Activated T-helper 1 cell treated with anti-CD3 and anti-CD28 coated beads, Interleukin-2, amount 50 U/mL, for 16 hours (primary cell): ENCODE data around the gene MYH6.

Source experiments
- DNase-seq, 2 donors: peaks; one replicate each; pipeline ENCODE4 v3.0.0-alpha.2; 2020; ENCODE audit warnings: low read depth in 1 of 2, low spot score in 1 of 2

The MYH6 gene

DNA sequence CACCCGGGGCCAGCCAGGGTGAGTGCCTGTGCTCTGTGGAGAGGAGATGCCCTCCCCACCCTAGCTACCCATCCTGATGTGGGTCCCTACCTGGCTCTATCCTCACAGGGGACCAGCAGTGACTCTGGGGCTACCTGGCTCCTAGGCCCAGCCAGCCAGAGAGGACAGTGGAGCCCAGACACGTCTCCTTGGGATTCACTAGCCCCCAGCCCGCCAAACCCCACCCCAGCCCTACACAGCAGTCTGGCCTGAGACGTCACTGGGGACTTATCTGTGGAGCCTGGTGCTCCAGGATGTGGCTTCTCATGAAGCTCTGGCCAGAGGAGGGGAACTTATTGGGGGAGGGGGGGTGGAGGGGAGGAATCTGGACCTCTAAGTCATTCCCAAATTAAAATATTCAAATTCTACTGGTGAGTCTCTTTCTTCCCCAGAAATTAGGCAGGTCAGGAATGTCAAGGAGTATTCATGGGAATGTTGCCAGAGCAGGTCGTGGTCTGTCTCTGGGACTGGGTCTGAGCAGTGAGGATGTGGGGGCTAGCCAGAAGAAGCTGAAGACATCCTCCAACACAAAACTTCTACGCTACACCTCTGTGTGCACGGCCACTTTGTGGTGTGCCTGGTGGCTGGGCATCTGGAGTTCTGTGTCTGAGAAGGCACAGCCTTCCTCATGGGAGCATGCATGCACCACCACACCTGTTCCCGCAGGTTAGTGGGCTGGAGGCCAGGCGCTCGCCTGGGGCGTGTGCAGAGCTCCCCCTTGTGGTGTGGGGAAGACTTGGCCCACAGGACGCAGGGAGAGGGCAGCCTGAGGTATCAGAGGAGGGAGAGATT is 28.5 kb downstream of the MYH6 start:
- DNase-seq: peak; percentile 36 to 56

DNA sequence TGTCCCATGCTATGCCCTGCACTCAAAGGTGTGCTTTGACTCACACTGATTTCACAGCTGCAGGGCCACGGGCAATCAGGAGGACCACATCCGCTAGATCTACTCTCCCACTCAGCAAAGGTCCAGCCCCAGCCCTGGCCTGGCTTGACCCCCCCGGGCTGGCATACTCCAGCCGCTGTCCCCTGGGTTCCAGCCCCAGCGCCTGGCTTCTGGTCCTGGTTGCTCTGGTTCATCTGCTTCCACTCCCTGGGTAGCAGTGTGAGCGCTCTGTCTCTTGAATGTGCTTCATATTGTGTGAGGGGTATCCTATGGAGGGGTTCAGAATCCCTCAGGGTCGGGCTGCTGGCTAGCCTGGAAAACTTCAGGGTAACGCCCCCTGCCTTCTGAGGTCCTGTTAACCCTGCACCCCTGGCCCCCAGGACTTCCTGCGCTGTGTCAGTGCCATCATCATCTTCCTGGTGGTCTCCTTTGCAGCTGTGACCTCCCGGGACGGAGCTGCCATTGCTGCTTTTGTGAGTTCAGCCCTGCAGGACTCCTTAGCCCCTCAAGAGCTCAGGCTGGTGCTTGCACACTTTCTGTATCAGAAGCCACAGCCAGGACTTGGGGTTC is 29.4 kb downstream of the MYH6 start:
- DNase-seq: no peak

- no peak for DNase-seq
These were observed 30.2 kb downstream of the MYH6 start for GRCh38 chr14:23377573-23378563.

- no peak for DNase-seq
These were observed 30.9 kb downstream of the MYH6 start for GRCh38 chr14:23377198-23377550.

- DNase-seq: no peak
These were observed 31.4 kb downstream of the MYH6 start, which contains the start of gene CMTM5 for GRCh38 chr14:23376482-23377197. CMTM5 (plus strand) TSS chr14:23377046; CDS start chr14:23377252, 206 bp downstream.

GRCh38 chr14:23375527-23376251 is 32.4 kb downstream of the MYH6 start:
- DNase-seq: no peak

DNA sequence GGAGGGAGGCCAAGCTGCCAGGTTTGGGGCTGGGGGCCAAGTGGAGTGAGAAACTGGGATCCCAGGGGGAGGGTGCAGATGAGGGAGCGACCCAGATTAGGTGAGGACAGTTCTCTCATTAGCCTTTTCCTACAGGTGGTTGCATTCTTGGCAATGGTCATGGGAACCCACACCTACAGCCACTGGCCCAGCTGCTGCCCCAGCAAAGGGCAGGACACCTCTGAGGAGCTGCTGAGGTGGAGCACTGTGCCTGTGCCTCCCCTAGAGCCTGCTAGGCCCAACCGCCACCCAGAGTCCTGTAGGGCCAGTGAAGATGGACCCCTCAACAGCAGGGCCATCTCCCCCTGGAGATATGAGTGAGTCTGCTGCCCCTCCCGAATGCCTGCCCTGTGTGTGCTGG is 35.0 kb downstream of the MYH6 start:
- no peak for DNase-seq

- DNase-seq: no peak
These were observed 35.6 kb downstream of the MYH6 start, which contains the start of gene IL25 for GRCh38 chr14:23372509-23372908. IL25 (plus strand) TSS chr14:23372809.

GRCh38 chr14:23371865-23372264 is 36.2 kb downstream of the MYH6 start:
- no peak for DNase-seq

DNA sequence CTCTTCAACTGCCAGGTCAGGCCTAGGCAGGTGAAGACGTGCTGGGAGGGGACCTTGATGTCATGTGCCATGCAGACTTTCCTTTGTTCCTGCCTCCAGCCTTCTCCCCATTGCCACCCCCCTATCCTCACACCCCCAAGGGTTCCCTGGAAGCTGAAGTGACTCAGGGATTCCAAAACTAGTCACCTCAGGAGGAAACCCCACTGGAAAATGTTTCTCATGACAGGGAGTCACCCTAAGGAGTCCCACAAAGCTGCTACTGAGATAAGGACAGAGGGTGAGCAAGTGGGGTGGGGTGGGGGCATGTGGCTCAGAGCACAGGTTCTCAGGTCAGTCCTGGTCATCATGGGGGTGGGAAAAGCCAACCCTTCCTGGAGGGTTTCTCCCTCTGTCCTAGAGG is 37.9 kb downstream of the MYH6 start:
- no peak for DNase-seq

GRCh38 chr14:23366426-23366921 is 41.6 kb downstream of the MYH6 start:
- DNase-seq: no peak

DNA sequence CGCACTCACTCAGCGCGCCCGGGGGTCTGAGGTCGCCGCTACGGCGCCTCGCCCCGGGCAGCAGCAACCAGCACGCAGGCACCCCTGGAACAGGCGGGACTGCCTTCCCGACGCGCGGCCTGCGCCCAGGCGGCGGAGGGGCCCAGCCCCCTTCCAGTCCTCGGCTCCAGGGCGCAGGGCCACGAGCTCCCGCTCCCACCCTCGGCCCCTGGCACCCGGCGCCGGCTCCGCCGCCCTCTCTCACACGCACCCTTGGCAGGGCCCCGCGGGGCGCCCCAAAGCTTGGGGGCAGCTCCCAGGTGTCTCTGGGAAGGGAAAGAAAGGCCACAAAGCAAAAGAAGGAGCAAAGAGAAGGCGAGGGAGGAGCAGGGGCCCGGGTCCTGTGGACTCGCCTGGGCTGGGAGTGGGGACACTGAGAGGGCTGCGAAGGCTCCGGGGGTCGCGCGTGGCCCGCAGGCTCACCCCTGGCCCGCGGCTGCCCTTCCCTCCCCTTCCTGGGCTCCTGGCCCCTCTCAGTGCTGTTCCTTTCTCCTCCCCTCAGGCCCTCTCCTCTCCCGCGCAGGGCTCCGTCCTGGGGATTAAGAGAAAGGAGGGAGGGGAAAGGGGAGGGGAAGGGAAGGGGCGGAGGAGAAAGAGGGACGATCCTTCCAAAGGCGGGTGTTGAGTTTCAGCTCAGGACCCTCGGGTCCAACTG is 42.2 kb downstream of the MYH6 start:
- no peak for DNase-seq

DNA sequence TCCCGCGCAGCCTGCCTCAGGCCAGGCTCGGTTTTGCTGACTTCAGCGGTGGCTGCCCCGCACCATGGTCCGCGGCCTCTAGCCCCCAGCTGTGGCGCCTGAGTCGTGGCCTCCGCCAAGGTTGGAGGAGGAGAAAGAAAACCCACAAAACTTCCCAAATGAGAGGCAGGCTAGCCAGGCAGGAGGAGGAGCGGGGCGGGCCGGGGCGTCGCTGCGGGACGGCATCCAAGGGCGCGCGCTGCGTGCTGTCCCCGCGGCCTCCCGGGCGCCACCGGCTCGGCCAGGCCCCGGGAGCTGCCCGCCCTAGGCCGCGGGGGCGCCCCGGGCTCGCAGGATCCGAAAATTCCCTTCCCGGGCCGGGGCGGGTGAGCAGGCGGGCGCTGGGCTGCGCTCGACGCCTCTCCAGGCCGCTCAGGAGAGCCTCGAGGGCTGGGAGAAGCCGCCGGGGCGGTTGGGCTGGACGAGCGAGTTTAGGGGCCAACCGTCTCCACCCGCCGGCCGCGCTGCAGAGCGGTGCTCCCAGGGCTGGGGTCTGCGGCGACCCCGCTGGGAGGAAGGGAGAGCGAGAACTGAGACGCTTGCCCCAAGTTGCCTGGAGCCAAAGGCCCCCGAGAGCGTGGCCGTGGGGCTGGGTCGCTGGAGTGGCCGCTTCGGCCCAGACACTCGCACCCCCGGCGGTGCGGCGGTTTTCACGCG is 42.9 kb downstream of the MYH6 start, which contains the start of gene EFS:
EFS (minus strand) TSS at position 137 of the 696 bp plus-strand sequence. CDS start 147 bp downstream, outside the sequence.
- no peak for DNase-seq

GRCh38 chr14:23364164-23365035 is 43.7 kb downstream of the MYH6 start:
- DNase-seq: no peak

DNA sequence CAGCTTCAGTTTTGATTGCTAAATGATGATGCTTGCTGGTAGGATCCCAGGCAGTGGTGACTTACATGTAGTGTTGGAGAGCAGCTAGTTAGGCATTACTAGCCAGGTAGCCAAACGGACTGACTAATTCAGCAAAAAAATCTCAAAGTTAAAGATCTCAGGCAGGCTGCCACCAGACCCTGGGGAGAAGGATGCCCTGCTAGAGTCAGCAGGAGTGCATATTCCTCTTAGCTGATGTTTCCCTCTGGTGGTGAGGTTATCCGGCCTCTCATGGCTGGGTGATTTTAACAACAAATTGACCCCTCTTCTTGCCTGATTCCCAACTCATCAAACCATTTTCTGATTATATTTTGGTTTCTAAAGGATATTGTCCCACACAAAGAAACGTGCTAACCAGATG is 45.9 kb downstream of the MYH6 start:
- no peak for DNase-seq

DNA sequence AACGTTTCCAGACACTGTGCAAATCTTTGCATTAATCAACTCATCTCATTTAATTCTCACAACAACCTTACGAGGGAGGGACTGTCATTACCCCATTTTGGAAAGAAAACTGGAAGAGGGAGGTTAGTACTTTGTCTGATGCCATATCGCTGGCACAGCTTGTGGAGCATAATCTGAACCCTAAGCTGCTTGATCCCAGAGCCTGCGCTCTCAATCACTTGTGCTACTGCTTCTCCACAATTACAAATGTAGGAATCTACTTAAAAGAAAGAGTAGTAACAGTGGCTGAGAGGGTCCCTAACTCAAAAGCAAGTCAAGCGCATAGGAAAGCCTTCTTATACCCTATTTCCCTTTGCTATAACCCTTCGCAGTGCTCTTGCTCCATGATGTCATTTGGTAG is 46.3 kb downstream of the MYH6 start:
- no peak for DNase-seq

GRCh38 chr14:23361320-23361719 is 46.8 kb downstream of the MYH6 start:
- no peak for DNase-seq

DNA sequence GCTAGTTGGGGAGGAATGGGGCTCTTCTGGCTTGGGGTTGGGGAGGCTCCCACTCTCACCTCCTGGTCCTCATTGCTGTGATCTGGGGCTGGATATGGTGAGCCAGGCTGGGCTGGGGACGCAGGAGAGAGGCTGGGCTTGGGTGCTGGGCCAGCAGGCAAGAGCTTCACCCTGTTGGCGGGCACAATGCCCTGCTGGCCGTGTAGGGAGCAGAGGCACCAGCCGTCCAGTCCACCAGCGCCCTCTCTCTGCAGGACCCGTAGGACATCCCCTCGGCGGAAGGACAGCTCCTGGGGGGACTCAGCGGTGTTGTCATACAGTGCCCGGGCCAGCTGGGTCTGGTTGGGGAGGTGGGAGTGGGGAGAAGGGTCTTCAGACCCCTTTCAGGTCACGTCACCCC is 47.6 kb downstream of the MYH6 start:
- no peak for DNase-seq
